ENCODE measurements around the gene CAMSAP2.

The CAMSAP2 gene

DNA sequence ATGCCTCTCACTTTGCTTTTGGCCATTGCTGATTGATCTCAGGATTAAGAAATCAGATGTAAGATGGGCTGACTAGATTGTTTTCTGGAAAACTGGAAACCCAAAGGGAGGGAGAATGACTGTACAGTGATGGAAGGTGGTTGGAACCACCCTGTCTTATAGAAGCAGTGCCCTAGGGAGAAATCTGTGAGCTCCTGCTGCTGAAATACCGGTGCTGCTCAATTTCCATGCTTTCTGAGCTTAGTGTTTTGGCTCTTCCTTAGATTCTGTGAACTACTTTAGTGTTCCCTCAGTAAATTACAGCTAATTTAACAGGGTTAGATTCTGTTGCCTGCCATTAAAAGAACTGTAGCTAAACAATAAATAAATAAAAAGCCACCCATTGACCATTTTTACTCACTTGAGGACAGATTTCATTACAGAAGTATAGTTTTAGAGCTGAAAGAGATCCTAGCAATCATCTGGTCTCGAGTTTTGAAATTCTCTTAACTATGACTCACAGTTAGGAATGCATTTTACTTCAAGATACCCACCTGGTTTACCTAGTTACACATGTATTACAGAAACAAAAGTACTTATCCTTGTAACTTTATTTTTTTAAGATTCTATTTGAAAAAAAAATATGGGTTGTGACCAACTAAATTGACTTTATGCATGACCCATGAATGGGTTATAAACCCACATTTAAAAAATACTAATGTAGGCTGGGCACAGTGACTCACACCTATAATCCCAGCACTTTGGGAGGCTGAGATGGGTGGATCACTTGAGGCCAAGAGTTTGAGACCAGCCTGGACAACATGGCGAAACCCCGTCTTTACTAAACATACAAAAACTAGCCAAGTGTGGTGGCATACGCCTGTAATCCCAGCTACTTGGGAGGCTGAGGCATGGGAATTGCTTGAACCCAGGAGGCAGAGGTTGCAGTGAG lies 33.2 kb downstream of the CAMSAP2 start:
- DNase-seq (ENCODE audit: insufficient read length, low spot score) (no peak), FAIRE-seq (no peak)
- TF ChIP-seq, protein P1, sequence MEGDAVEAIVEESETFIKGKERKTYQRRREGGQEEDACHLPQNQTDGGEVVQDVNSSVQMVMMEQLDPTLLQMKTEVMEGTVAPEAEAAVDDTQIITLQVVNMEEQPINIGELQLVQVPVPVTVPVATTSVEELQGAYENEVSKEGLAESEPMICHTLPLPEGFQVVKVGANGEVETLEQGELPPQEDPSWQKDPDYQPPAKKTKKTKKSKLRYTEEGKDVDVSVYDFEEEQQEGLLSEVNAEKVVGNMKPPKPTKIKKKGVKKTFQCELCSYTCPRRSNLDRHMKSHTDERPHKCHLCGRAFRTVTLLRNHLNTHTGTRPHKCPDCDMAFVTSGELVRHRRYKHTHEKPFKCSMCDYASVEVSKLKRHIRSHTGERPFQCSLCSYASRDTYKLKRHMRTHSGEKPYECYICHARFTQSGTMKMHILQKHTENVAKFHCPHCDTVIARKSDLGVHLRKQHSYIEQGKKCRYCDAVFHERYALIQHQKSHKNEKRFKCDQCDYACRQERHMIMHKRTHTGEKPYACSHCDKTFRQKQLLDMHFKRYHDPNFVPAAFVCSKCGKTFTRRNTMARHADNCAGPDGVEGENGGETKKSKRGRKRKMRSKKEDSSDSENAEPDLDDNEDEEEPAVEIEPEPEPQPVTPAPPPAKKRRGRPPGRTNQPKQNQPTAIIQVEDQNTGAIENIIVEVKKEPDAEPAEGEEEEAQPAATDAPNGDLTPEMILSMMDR (IDR thresholded peaks at IDR 0.05; ENCODE audit: insufficient read depth, missing control alignments), result no peak

DNA sequence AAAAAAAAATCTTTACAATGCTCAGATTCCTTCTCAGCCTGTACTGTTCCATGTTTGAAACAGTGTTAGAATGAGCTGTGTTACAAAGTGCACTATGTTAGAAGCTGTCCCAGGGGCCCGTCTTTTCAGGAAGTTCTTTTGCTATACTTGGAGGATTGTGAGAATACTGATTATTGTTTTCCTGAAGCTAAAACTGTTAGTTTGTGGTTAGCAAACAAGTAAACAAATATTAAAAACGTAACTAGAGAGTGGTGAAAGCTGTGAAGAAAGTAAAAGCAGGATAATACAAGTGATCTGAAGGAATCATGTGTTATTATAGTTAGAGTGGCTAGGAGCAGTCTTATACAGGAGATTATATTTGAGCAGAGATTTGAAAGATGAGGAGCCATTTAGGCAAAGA lies 35.6 kb downstream of the CAMSAP2 start:
- peak; percentile 48 for FAIRE-seq
- TF ChIP-seq, protein P1 (IDR thresholded peaks at IDR 0.05; ENCODE audit: insufficient read depth, missing control alignments), result no peak

GRCh38 chr1:200774735-200775444 lies 36.2 kb downstream of the CAMSAP2 start:
- no peak for DNase-seq (ENCODE audit: insufficient read length, low spot score)
- FAIRE-seq, result no peak
- TF ChIP-seq, protein P1 (IDR thresholded peaks at IDR 0.05; ENCODE audit: insufficient read depth, missing control alignments), result no peak

More for the DNA sequence above, 35.6 kb downstream of the CAMSAP2 start:
- DNase-seq (ENCODE audit: insufficient read length, low spot score), result no peak

DNA sequence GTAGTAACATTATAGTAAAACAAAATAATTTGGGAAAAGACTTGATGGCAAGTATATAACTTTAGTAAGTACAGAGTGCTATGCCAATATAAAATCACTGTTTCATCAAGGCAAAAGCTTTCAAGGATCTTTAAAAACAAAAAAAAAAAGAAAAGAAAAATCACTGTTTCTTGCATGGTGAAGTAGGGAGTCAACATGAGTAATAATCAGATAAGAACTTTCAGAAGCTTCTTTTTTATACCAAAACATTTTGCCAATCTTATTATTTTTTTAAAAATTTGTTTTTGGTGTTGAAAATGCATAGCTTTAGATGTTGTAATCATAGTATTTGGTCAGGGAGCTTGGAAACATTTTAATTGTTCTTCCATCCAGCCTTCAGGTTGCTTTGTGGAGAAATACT lies 37.2 kb downstream of the CAMSAP2 start:
- TF ChIP-seq, protein P1 (IDR thresholded peaks at IDR 0.05; ENCODE audit: insufficient read depth, missing control alignments), result no peak
- FAIRE-seq (no peak), DNase-seq (ENCODE audit: insufficient read length, low spot score) (no peak)

DNA sequence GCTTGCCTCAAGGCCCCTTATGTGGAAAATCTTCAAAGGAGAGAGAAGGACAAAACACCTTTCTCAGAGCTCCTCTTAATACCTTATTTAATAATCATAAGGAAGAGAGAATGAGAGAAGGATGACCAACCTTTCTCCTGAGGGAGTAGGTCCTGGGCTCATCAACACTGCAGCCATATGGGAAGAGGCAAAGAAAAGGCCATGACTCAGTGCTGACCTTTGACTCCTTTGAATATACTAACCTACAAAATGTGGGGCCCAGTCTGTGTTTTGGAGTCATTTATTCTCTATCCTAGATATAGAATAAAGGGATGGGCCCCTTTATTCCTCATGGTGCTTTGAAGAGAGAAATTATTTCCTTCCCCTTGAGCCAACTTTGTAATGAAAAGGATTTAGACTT lies 38.3 kb downstream of the CAMSAP2 start:
- FAIRE-seq, result no peak
- DNase-seq (ENCODE audit: insufficient read length, low spot score), result no peak
- TF ChIP-seq, protein P1 (IDR thresholded peaks at IDR 0.05; ENCODE audit: insufficient read depth, missing control alignments), result no peak

- FAIRE-seq, result no peak
- TF ChIP-seq, protein P1 (IDR thresholded peaks at IDR 0.05; ENCODE audit: insufficient read depth, missing control alignments), result no peak
- no peak for DNase-seq (ENCODE audit: insufficient read length, low spot score)
Measured at GRCh38 chr1:200778766-200779165, 40.1 kb downstream of the CAMSAP2 start.

Measured in D721Med (cell line).